ENCODE measurements around the gene OSGEP.

The OSGEP gene

GRCh38 chr14:20461225-20462141, 6.9 kb upstream of the OSGEP start, which contains the start of gene PIP4P1 (continued):
- TF ChIP-seq ZNF335 (tag by site-specific recombination; conservative IDR thresholded peaks at IDR 0.05) (no peak), TRIM28 (IDR thresholded peaks at IDR 0.05; ENCODE audit: borderline replicate concordance, low read length) (no peak), ZFHX2 (tag by site-specific recombination; conservative IDR thresholded peaks at IDR 0.05) (no peak), IKZF3 (tag by site-specific recombination; IDR thresholded peaks at IDR 0.05) (peak; percentile 82), ZNF768 (tag by site-specific recombination; IDR thresholded peaks at IDR 0.05) (no peak), ZNF600 (tag by site-specific recombination; IDR thresholded peaks at IDR 0.05) (peak; percentile 94), ZBTB20 (tag by site-specific recombination; IDR thresholded peaks at IDR 0.05) (no peak; the same call in 1 of the 2 replicates), ZNF830 (tag by site-specific recombination; IDR thresholded peaks at IDR 0.05; ENCODE audit: low read depth) (no peak), ZNF558 (tag by site-specific recombination; IDR thresholded peaks at IDR 0.05) (no peak), ZSCAN23 (tag by site-specific recombination; IDR thresholded peaks at IDR 0.05) (no peak), ZNF221 (tag by site-specific recombination; IDR thresholded peaks at IDR 0.05; ENCODE audit: borderline replicate concordance) (no peak), ZNF274 (IDR thresholded peaks at IDR 0.05; ENCODE audit: low read length) (no peak), ZNF274 (tag by site-specific recombination; IDR thresholded peaks at IDR 0.05; ENCODE audit: borderline replicate concordance) (no peak), ZNF292 (tag by site-specific recombination; IDR thresholded peaks at IDR 0.05; ENCODE audit: borderline replicate concordance, low read depth) (no peak), ZNF629 (tag by site-specific recombination; IDR thresholded peaks at IDR 0.05) (peak; percentile 80), REST (tag by site-specific recombination; IDR thresholded peaks at IDR 0.05) (no peak), BCL11B (tag by site-specific recombination; IDR thresholded peaks at IDR 0.05; ENCODE audit: low read depth) (no peak), HOXA7 (CRISPR knock-in tag; IDR thresholded peaks at IDR 0.05; ENCODE audit: borderline replicate concordance) (no peak), OSR2 (tag by site-specific recombination; IDR thresholded peaks at IDR 0.05) (peak; percentile 44), ZNF394 (tag by site-specific recombination; IDR thresholded peaks at IDR 0.05; ENCODE audit: borderline replicate concordance) (no peak; the same call in 1 of the 2 replicates), ZNF549 (tag by site-specific recombination; IDR thresholded peaks at IDR 0.05) (no peak), KLF1 (tag by site-specific recombination; IDR thresholded peaks at IDR 0.05) (peak; percentile 15; the same call in 1 of the 2 replicates), ZFP37 (tag by site-specific recombination; IDR thresholded peaks at IDR 0.05) (no peak), ZNF561 (tag by site-specific recombination; IDR thresholded peaks at IDR 0.05; ENCODE audit: borderline replicate concordance) (peak; percentile 32)
- TF ChIP-seq, protein P1, sequence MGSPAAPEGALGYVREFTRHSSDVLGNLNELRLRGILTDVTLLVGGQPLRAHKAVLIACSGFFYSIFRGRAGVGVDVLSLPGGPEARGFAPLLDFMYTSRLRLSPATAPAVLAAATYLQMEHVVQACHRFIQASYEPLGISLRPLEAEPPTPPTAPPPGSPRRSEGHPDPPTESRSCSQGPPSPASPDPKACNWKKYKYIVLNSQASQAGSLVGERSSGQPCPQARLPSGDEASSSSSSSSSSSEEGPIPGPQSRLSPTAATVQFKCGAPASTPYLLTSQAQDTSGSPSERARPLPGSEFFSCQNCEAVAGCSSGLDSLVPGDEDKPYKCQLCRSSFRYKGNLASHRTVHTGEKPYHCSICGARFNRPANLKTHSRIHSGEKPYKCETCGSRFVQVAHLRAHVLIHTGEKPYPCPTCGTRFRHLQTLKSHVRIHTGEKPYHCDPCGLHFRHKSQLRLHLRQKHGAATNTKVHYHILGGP (tag by site-specific recombination; IDR thresholded peaks at IDR 0.05) = no peak
- TF ChIP-seq, protein P2, sequence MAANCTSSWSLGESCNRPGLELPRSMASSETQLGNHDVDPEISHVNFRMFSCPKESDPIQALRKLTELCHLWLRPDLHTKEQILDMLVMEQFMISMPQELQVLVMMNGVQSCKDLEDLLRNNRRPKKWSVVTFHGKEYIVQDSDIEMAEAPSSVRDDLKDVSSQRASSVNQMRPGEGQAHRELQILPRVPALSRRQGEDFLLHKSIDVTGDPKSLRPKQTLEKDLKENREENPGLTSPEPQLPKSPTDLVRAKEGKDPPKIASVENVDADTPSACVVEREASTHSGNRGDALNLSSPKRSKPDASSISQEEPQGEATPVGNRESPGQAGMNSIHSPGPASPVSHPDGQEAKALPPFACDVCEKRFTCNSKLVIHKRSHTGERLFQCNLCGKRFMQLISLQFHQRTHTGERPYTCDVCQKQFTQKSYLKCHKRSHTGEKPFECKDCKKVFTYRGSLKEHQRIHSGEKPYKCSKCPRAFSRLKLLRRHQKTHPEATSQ (tag by site-specific recombination; IDR thresholded peaks at IDR 0.05) = no peak
- TF ChIP-seq, protein P3, sequence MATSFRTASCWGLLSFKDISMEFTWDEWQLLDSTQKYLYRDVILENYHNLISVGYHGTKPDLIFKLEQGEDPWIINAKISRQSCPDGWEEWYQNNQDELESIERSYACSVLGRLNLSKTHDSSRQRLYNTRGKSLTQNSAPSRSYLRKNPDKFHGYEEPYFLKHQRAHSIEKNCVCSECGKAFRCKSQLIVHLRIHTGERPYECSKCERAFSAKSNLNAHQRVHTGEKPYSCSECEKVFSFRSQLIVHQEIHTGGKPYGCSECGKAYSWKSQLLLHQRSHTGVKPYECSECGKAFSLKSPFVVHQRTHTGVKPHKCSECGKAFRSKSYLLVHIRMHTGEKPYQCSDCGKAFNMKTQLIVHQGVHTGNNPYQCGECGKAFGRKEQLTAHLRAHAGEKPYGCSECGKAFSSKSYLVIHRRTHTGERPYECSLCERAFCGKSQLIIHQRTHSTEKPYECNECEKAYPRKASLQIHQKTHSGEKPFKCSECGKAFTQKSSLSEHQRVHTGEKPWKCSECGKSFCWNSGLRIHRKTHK (tag by site-specific recombination; IDR thresholded peaks at IDR 0.05) = no peak
- TF ChIP-seq, protein P4, sequence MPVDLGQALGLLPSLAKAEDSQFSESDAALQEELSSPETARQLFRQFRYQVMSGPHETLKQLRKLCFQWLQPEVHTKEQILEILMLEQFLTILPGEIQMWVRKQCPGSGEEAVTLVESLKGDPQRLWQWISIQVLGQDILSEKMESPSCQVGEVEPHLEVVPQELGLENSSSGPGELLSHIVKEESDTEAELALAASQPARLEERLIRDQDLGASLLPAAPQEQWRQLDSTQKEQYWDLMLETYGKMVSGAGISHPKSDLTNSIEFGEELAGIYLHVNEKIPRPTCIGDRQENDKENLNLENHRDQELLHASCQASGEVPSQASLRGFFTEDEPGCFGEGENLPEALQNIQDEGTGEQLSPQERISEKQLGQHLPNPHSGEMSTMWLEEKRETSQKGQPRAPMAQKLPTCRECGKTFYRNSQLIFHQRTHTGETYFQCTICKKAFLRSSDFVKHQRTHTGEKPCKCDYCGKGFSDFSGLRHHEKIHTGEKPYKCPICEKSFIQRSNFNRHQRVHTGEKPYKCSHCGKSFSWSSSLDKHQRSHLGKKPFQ (tag by site-specific recombination; IDR thresholded peaks at IDR 0.05) = no peak
- TF ChIP-seq, protein P5, sequence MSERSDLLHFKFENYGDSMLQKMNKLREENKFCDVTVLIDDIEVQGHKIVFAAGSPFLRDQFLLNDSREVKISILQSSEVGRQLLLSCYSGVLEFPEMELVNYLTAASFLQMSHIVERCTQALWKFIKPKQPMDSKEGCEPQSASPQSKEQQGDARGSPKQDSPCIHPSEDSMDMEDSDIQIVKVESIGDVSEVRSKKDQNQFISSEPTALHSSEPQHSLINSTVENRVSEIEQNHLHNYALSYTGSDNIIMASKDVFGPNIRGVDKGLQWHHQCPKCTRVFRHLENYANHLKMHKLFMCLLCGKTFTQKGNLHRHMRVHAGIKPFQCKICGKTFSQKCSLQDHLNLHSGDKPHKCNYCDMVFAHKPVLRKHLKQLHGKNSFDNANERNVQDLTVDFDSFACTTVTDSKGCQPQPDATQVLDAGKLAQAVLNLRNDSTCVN (tag by site-specific recombination; optimal IDR thresholded peaks at IDR 0.05) = peak; percentile 42
